ENCODE measurements around the gene SDR42E1. TPM values are rescaled to one million over a fixed set of nuclear protein-coding genes. Genes with fewer than 3 reads are reported as not detected.

SDR42E1 gene
- polyA plus RNA-seq, 2 of the 4 experiments (the other 2 are of a cell fraction) = 1.7 to 5.2 TPM

DNA sequence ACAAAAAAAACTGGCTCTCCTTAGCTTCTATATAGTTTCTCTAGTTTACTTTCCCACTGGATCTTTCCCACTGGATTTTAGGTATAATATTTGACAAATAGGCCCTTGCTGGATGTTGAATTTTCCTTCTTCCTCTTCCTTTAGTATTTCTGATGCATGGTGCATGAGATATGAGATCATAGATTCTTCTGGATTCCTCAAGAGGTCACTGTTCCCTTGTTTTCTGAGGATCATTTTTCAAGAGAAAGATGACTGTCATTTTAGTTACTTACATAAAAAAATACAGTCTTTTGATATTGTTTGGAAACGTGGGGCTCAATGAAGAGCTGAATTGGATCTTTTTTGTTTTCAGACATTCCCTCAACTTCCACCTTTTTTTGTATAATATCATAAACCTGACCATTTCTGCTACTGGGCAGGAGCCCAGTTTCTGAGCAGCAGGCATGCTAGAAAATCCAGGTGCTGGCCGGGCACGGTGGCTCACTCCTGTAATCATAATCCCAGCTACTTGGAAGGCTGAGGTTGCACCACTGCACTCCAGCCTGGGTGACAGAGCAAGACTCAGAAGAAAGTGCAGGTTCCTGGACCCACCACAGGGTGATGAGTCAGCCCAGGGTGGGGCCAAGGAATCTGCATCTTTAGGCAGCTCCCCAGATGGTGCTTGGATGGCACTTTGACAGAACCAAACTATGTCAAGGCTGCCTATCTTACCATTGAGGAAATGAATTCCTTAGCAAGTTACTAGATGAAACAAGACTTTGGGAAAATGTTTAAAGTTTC is 70.3 kb downstream of the SDR42E1 start (continued):
- TF ChIP-seq, protein P1, sequence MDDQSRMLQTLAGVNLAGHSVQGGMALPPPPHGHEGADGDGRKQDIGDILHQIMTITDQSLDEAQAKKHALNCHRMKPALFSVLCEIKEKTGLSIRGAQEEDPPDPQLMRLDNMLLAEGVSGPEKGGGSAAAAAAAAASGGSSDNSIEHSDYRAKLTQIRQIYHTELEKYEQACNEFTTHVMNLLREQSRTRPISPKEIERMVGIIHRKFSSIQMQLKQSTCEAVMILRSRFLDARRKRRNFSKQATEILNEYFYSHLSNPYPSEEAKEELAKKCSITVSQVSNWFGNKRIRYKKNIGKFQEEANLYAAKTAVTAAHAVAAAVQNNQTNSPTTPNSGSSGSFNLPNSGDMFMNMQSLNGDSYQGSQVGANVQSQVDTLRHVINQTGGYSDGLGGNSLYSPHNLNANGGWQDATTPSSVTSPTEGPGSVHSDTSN (IDR thresholded peaks at IDR 0.05) = no peak
- peak; percentile 64 for TF ChIP-seq SMC3 (IDR thresholded peaks at IDR 0.05)
- TF ChIP-seq MAFK (IDR thresholded peaks at IDR 0.05; ENCODE audit: partially characterized antibody) = peak; percentile 1

- FAIRE-seq = no peak
- Histone ChIP-seq H3K4me3 (no peak overlapping the region), H3K27ac (no peak overlapping the region), H3K4me1 (peaks cover 6% of the 10 kb centered on the region; the same call in 2 of the 3 replicates), H3K9me3 (no peaks in the 10 kb centered on the region), H3K4me2 (no peak overlapping the region)
- peak in 1 of 2 experiments; percentile 55; a peak in 3 of 6 replicates for ATAC-seq
- WGBS (ENCODE audit: missing lambda C conversion rate) = 69% methylated on average over 7 of the region's 7 CpGs
- POLR2A ChIA-PET = no interaction called here
- no peak for TF ChIP-seq ZFP36 (IDR thresholded peaks at IDR 0.05; ENCODE audit: borderline replicate concordance, partially characterized antibody)
- no peak for TF ChIP-seq TFCP2L1 (CRISPR knock-in tag; IDR thresholded peaks at IDR 0.05)
- TF ChIP-seq SREBF2 (IDR thresholded peaks at IDR 0.05) = no peak
- TF ChIP-seq HOXB13 (CRISPR knock-in tag; IDR thresholded peaks at IDR 0.05; ENCODE audit: low read depth) = no peak
- no peak for TF ChIP-seq NFE2L2 (conservative IDR thresholded peaks at IDR 0.05; ENCODE audit: low read length)
- no peak for TF ChIP-seq RNF2 (IDR thresholded peaks at IDR 0.05; ENCODE audit: borderline replicate concordance, low read depth)
- TF ChIP-seq, protein P2, sequence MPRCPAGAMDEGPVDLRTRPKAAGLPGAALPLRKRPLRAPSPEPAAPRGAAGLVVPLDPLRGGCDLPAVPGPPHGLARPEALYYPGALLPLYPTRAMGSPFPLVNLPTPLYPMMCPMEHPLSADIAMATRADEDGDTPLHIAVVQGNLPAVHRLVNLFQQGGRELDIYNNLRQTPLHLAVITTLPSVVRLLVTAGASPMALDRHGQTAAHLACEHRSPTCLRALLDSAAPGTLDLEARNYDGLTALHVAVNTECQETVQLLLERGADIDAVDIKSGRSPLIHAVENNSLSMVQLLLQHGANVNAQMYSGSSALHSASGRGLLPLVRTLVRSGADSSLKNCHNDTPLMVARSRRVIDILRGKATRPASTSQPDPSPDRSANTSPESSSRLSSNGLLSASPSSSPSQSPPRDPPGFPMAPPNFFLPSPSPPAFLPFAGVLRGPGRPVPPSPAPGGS (IDR thresholded peaks at IDR 0.05) = no peak
- no peak for TF ChIP-seq RCOR1 (IDR thresholded peaks at IDR 0.05; ENCODE audit: low read depth, low read length)
- TF ChIP-seq, protein P3, sequence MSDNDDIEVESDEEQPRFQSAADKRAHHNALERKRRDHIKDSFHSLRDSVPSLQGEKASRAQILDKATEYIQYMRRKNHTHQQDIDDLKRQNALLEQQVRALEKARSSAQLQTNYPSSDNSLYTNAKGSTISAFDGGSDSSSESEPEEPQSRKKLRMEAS (IDR thresholded peaks at IDR 0.05) = no peak
- no peak for TF ChIP-seq MAZ (IDR thresholded peaks at IDR 0.05; ENCODE audit: borderline replicate concordance, low read depth, low read length)
- TF ChIP-seq, protein P4, sequence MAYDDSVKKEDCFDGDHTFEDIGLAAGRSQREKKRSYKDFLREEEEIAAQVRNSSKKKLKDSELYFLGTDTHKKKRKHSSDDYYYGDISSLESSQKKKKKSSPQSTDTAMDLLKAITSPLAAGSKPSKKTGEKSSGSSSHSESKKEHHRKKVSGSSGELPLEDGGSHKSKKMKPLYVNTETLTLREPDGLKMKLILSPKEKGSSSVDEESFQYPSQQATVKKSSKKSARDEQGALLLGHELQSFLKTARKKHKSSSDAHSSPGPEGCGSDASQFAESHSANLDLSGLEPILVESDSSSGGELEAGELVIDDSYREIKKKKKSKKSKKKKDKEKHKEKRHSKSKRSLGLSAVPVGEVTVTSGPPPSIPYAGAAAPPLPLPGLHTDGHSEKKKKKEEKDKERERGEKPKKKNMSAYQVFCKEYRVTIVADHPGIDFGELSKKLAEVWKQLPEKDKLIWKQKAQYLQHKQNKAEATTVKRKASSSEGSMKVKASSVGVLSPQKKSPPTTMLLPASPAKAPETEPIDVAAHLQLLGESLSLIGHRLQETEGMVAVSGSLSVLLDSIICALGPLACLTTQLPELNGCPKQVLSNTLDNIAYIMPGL (CRISPR knock-in tag; IDR thresholded peaks at IDR 0.05; ENCODE audit: borderline replicate concordance) = no peak
- TF ChIP-seq POLR2AphosphoS2 (conservative IDR thresholded peaks at IDR 0.05; ENCODE audit: low read length) = no peak
- TF ChIP-seq CBX8 (IDR thresholded peaks at IDR 0.05) = no peak
- TF ChIP-seq KDM1A (IDR thresholded peaks at IDR 0.05; ENCODE audit: low read depth) = no peak
- no peak for TF ChIP-seq RARB (CRISPR knock-in tag; IDR thresholded peaks at IDR 0.05)
- no peak for TF ChIP-seq NR3C1 (IDR thresholded peaks at IDR 0.05)
- TF ChIP-seq ZC3H11A (IDR thresholded peaks at IDR 0.05) = no peak
- no peak for TF ChIP-seq HDAC2 (IDR thresholded peaks at IDR 0.05)
- TF ChIP-seq EP300 (IDR thresholded peaks at IDR 0.05) = no peak
- DNase-seq (ENCODE audit: low read depth in 1 of 2, low spot score in 1 of 2) = peak in 1 of 2 experiments; percentile 14
- CTCF ChIA-PET = interaction anchor here (1.1 to 6.8 kb wide), 14 partner anchors 7 to 517 kb away, joined by 3 to 94 read pairs (median 6); no protein-coding TSS in a partner anchor
Observed at GRCh38 chr16:81939164-81940056, 71.9 kb downstream of the SDR42E1 start.

Other genes with a start within 250 kb of the SDR42E1 start
- gene PLCG2, start 232.2 kb downstream of the SDR42E1 start, polyA plus RNA-seq (2011; rRNA removed) = 6.0 and 8.2 TPM in 2 replicates
- 2.5 to 2.8 TPM (median 2.8 TPM) in 3 replicates for gene PLCG2, start 232.2 kb downstream of the SDR42E1 start, polyA plus RNA-seq (2017; fragmentation: RNase III; extraction: RNeasy Plus Mini Kit Qiagen cat#74134 plus additional on column Dnase treatment)
- 0.03 TPM in 1 of 2 replicates, not detected in the other for gene HSD17B2, start 23.8 kb upstream of the SDR42E1 start, polyA plus RNA-seq (2011; rRNA removed)
- not detected in 3 replicates for gene HSD17B2, start 23.8 kb upstream of the SDR42E1 start, polyA plus RNA-seq (2017; fragmentation: RNase III; extraction: RNeasy Plus Mini Kit Qiagen cat#74134 plus additional on column Dnase treatment)
- 20.9 and 43.7 TPM in 2 replicates for gene MPHOSPH6, start 158.8 kb upstream of the SDR42E1 start, polyA plus RNA-seq (2011; rRNA removed)
- 47.4 to 53.5 TPM (median 49.4 TPM) in 3 replicates for gene MPHOSPH6, start 158.8 kb upstream of the SDR42E1 start, polyA plus RNA-seq (2017; fragmentation: RNase III; extraction: RNeasy Plus Mini Kit Qiagen cat#74134 plus additional on column Dnase treatment)